Chondrocyte (in vitro differentiated cells): ENCODE results near the gene KANSL1L. TPM values are rescaled to one million over a fixed set of nuclear protein-coding genes. Genes with fewer than 3 reads are reported as not detected.

ENCODE experiments used
- DNase-seq: peaks from one replicate; pipeline ENCODE4 v3.0.0; 2021; ENCODE audit warnings: mixed read lengths, low spot score
- H3K27ac Mint-ChIP-seq: one replicate; pipeline ENCODE4 v1.8.0; 2021; ENCODE audit warnings: mild to moderate bottlenecking, moderate library complexity, mixed read lengths; ENCODE audit not compliant: unreplicated experiment
- H3K27me3 Mint-ChIP-seq: 2 replicates; pipeline ENCODE4 v1.8.0; 2021; ENCODE audit warnings: low read depth, mixed read lengths
- H3K36me3 Mint-ChIP-seq: 2 replicates; pipeline ENCODE4 v1.8.0; 2021; ENCODE audit warnings: low read depth, mixed read lengths
- H3K4me1 Mint-ChIP-seq: 2 replicates; pipeline ENCODE4 v1.8.0; 2021; ENCODE audit warnings: low read depth, mild to moderate bottlenecking, mixed read lengths
- H3K4me3 Mint-ChIP-seq: one replicate; pipeline ENCODE4 v1.8.0; 2021; ENCODE audit warnings: mild to moderate bottlenecking, moderate library complexity, mixed read lengths; ENCODE audit not compliant: unreplicated experiment
- H3K9me3 Mint-ChIP-seq: 2 replicates; pipeline ENCODE4 v1.8.0; 2021; ENCODE audit warnings: low read depth, mixed read lengths
- total RNA-seq: library from RNA; stranded (reverse); gene quantifications from 3 replicates; pipeline ENCODE4 v1.2.1, GENCODE V29; 2021
- TF ChIP-seq, protein P1 (sequence below): fragments of 200-600 bp; sonication (generic); IDR thresholded peaks from 2 replicates; pipeline ENCODE4 v1.5.0; 2021; ENCODE audit warnings: antibody characterized with exemption, mild to moderate bottlenecking, moderate library complexity

Gene KANSL1L
- total RNA-seq, 1 donor from 2014 or later, result 12.2 TPM

DNA sequence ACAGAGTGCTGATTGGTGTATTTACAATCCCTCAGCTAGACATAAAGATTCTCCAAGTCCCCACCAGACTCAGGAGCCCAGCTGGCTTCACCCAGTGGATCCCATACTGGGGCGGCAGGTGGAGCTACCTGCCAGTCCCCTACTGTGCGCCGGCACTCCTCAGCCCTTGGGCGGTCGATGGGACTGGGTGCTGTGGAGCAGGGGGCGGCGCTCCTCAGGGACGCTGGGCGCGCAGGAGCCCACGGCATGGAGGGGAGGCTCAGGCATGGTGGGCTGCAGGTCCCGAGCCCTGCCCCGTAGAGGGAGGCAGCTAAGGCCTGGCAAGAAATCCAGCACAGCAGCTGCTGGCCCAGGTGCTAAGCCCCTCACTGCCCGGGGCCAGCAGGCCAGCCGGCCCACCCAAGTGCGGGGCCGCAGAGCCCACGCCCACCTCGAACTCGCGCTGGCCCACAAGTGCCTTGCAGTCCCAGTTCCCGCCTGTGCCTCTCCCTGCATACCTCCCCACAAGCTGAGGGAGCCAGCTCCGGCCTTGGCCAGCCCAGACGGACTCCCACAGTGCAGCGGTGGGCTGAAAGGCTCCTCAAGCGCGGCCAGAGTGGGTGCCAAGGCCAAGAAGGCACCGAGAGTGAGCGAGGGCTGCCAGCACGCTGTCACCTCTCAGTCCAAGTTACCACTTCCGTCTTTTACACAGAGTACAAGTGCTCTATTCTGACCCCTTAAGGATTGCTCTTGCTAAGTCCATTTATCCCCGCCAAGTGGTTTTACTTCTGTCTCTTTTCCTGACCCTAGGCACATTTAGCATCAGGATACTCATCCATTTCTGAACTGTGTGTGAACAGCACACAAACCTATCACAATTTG is 170.5 kb downstream of the KANSL1L start:
- no peak overlapping the region for H3K27ac Mint-ChIP-seq
- H3K4me3 Mint-ChIP-seq, result no peak overlapping the region
- TF ChIP-seq, protein P1, sequence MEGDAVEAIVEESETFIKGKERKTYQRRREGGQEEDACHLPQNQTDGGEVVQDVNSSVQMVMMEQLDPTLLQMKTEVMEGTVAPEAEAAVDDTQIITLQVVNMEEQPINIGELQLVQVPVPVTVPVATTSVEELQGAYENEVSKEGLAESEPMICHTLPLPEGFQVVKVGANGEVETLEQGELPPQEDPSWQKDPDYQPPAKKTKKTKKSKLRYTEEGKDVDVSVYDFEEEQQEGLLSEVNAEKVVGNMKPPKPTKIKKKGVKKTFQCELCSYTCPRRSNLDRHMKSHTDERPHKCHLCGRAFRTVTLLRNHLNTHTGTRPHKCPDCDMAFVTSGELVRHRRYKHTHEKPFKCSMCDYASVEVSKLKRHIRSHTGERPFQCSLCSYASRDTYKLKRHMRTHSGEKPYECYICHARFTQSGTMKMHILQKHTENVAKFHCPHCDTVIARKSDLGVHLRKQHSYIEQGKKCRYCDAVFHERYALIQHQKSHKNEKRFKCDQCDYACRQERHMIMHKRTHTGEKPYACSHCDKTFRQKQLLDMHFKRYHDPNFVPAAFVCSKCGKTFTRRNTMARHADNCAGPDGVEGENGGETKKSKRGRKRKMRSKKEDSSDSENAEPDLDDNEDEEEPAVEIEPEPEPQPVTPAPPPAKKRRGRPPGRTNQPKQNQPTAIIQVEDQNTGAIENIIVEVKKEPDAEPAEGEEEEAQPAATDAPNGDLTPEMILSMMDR, result no peak
- no peaks in the 10 kb centered on the region for H3K36me3 Mint-ChIP-seq
- DNase-seq, result no peak
- H3K27me3 Mint-ChIP-seq, result no peaks in the 10 kb centered on the region
- peaks cover 33% of the 10 kb centered on the region for H3K4me1 Mint-ChIP-seq
- no peaks in the 10 kb centered on the region for H3K9me3 Mint-ChIP-seq

- Mint-ChIP-seq H3K4me1 (peaks cover 15% of the 10 kb centered on the region), H3K36me3 (no peaks in the 10 kb centered on the region), H3K9me3 (no peaks in the 10 kb centered on the region), H3K27ac (no peak overlapping the region), H3K27me3 (peaks cover 4% of the 10 kb centered on the region), H3K4me3 (no peak overlapping the region)
- TF ChIP-seq, protein P1, result no peak
- no peak for DNase-seq
Measured at GRCh38 chr2:209998596-209998995, 172.6 kb downstream of the KANSL1L start.

DNA sequence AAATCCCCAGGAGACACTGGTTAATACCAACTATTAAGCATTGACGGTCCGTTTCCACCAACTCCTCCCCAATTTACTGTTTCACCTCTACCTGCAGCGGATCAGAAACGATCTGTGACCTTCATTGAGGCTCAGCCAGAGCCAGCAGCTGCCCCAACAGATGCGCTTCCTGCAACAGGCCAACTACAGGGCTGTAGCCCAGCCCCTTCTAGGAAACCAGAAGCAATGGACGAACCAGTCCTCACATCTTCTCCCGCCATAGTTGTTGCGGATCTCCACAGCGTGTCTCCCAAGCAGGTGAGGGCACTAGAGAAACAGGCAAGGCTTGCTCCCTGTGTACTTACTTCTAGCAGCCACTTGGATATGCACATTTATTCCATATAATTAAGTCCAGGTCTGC is 177.2 kb downstream of the KANSL1L start:
- no peak for DNase-seq
- no peak overlapping the region for H3K4me3 Mint-ChIP-seq
- peaks cover 19% of the 10 kb centered on the region for H3K27me3 Mint-ChIP-seq
- TF ChIP-seq, protein P1, result no peak
- no peaks in the 10 kb centered on the region for H3K4me1 Mint-ChIP-seq
- no peaks in the 10 kb centered on the region for H3K36me3 Mint-ChIP-seq
- no peaks in the 10 kb centered on the region for H3K9me3 Mint-ChIP-seq
- H3K27ac Mint-ChIP-seq, result no peak overlapping the region

GRCh38 chr2:209990838-209991237 is 180.4 kb downstream of the KANSL1L start:
- no peaks in the 10 kb centered on the region for H3K4me1 Mint-ChIP-seq
- DNase-seq, result no peak

DNA sequence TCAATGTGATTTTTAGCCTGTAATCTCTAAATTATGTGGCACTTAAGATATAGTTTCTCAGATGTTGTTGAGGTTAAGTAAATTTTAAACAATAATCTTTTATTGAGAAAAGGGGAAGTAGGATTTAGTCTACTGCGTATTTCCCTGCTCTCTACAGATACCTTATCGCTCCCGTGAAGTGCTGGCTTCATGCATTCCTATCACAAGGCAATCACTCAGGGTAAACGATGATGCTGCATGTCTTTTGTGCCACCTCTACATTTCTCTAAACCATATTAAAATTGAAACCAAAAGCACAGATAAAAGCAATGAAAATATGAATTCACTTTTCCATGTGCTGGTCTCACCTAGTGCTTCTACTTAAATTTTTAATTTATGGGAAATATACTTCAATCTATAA is 183.2 kb downstream of the KANSL1L start:
- Mint-ChIP-seq H3K36me3 (no peaks in the 10 kb centered on the region), H3K9me3 (no peaks in the 10 kb centered on the region), H3K4me3 (no peak overlapping the region), H3K27me3 (peaks cover 41% of the 10 kb centered on the region), H3K27ac (no peak overlapping the region), H3K4me1 (no peaks in the 10 kb centered on the region)
- TF ChIP-seq, protein P1, result no peak
- no peak for DNase-seq

More at GRCh38 chr2:209990838-209991237, 180.4 kb downstream of the KANSL1L start:
- Mint-ChIP-seq H3K4me3 (no peak overlapping the region), H3K27me3 (peaks cover 31% of the 10 kb centered on the region), H3K36me3 (no peaks in the 10 kb centered on the region), H3K27ac (no peak overlapping the region), H3K9me3 (no peaks in the 10 kb centered on the region)
- TF ChIP-seq, protein P1, result no peak
